Stimulated activated CD4-positive, alpha-beta T cell treated with anti-CD3 and anti-CD28 coated beads, TNF-alpha, amount 100 ng/mL, for 48 hours (primary cell): Measurements from ENCODE around the gene OR9Q1.

Experiments used
- DNase-seq, 3 donors: peaks; one replicate each; pipeline ENCODE4 v3.0.0-alpha.2; 2020; ENCODE audit warnings: low read depth in 3 of 3

The OR9Q1 gene

GRCh38 chr11:58030653-58031052, 7.0 kb downstream of the OR9Q1 start, which contains the start of gene OR6Q1:
Gene OR6Q1 (plus strand): TSS chr11:58030953. CDS start chr11:58030953, 0 bp downstream.
- DNase-seq, result no peak

GRCh38 chr11:58034471-58034870, 10.8 kb downstream of the OR9Q1 start:
- no peak for DNase-seq

- no peak for DNase-seq
Measured at GRCh38 chr11:58039589-58039988, 15.9 kb downstream of the OR9Q1 start.

- no peak for DNase-seq
Measured at GRCh38 chr11:58043379-58043778, 19.7 kb downstream of the OR9Q1 start.

- DNase-seq, result no peak
Measured at GRCh38 chr11:58046231-58046630, 22.6 kb downstream of the OR9Q1 start.

GRCh38 chr11:58047818-58048217, 24.1 kb downstream of the OR9Q1 start:
- no peak for DNase-seq

- no peak for DNase-seq
Measured at GRCh38 chr11:58055806-58056401, 32.2 kb downstream of the OR9Q1 start.

GRCh38 chr11:58057481-58057880, 33.8 kb downstream of the OR9Q1 start:
- DNase-seq, result no peak

- DNase-seq, result no peak
Measured at GRCh38 chr11:58058276-58059006, 34.8 kb downstream of the OR9Q1 start.

GRCh38 chr11:58059007-58059350, 35.3 kb downstream of the OR9Q1 start:
- no peak for DNase-seq

- no peak for DNase-seq
Measured at GRCh38 chr11:58060535-58060934, 36.9 kb downstream of the OR9Q1 start.

GRCh38 chr11:58060939-58061672, 37.4 kb downstream of the OR9Q1 start:
- no peak for DNase-seq

- DNase-seq, result no peak
Measured at GRCh38 chr11:58061813-58062212, 38.1 kb downstream of the OR9Q1 start.

- no peak for DNase-seq
Measured at GRCh38 chr11:58067685-58068084, 44.0 kb downstream of the OR9Q1 start.

- no peak for DNase-seq
Measured at GRCh38 chr11:58068655-58069054, 45.0 kb downstream of the OR9Q1 start.

- DNase-seq, result no peak
Measured at GRCh38 chr11:58070585-58070984, 46.9 kb downstream of the OR9Q1 start.

- DNase-seq, result no peak
Measured at GRCh38 chr11:58075781-58076180, 52.1 kb downstream of the OR9Q1 start.

- DNase-seq, result no peak
Measured at GRCh38 chr11:58086528-58086927, 62.8 kb downstream of the OR9Q1 start.

GRCh38 chr11:58097437-58097836, 73.8 kb downstream of the OR9Q1 start:
- no peak for DNase-seq

GRCh38 chr11:58121096-58121495, 97.4 kb downstream of the OR9Q1 start:
- DNase-seq, result no peak

- DNase-seq, result no peak
Measured at GRCh38 chr11:58125469-58125868, 101.8 kb downstream of the OR9Q1 start, which contains the start of gene OR9I1. Gene OR9I1 (minus strand): TSS chr11:58125530. CDS start chr11:58119444, 6,086 bp downstream.

GRCh38 chr11:58127350-58127749, 103.7 kb downstream of the OR9Q1 start:
- no peak for DNase-seq
